ENCODE results near the gene ZNF775.

Gene ZNF775

GRCh38 chr7:150378853-150379440, at the start of gene ZNF775:
Gene ZNF775 (plus strand): TSS chr7:150379330. CDS start chr7:150388471, 9,141 bp downstream.
- DNase-seq: peak; percentile 93

GRCh38 chr7:150329331-150330120, 49.6 kb upstream of the ZNF775 start:
- no peak for DNase-seq

GRCh38 chr7:150330211-150330885, 48.8 kb upstream of the ZNF775 start:
- no peak for DNase-seq

GRCh38 chr7:150332852-150333635, 46.1 kb upstream of the ZNF775 start:
- no peak for DNase-seq

GRCh38 chr7:150333659-150334058, 45.5 kb upstream of the ZNF775 start:
- DNase-seq: no peak

- DNase-seq: no peak
Observed at GRCh38 chr7:150334108-150334507, 45.0 kb upstream of the ZNF775 start.

- DNase-seq: no peak
Observed at GRCh38 chr7:150335108-150335773, 43.9 kb upstream of the ZNF775 start.

- no peak for DNase-seq
Observed at GRCh38 chr7:150335774-150336112, 43.4 kb upstream of the ZNF775 start.

GRCh38 chr7:150336746-150337145, 42.4 kb upstream of the ZNF775 start:
- DNase-seq: no peak

- no peak for DNase-seq
Observed at GRCh38 chr7:150337179-150337578, 42.0 kb upstream of the ZNF775 start.

GRCh38 chr7:150337659-150338081, 41.5 kb upstream of the ZNF775 start:
- no peak for DNase-seq

- no peak for DNase-seq
Observed at GRCh38 chr7:150338166-150338829, 40.8 kb upstream of the ZNF775 start.

- DNase-seq: no peak
Observed at GRCh38 chr7:150339409-150339809, 39.7 kb upstream of the ZNF775 start.

- DNase-seq: no peak
Observed at GRCh38 chr7:150340024-150340749, 38.9 kb upstream of the ZNF775 start.

GRCh38 chr7:150340875-150341262, 38.3 kb upstream of the ZNF775 start:
- DNase-seq: no peak

GRCh38 chr7:150341263-150342120, 37.6 kb upstream of the ZNF775 start, which contains the start of gene RARRES2:
Gene RARRES2 (minus strand): TSS chr7:150341629. CDS start chr7:150340609, 1,020 bp downstream.
- no peak for DNase-seq

GRCh38 chr7:150342121-150342408, 37.1 kb upstream of the ZNF775 start:
- no peak for DNase-seq

- DNase-seq: no peak
Observed at GRCh38 chr7:150343225-150343624, 35.9 kb upstream of the ZNF775 start.

- no peak for DNase-seq
Observed at GRCh38 chr7:150344299-150344698, 34.8 kb upstream of the ZNF775 start.

GRCh38 chr7:150345012-150345411, 34.1 kb upstream of the ZNF775 start:
- DNase-seq: no peak

GRCh38 chr7:150346922-150347321, 32.2 kb upstream of the ZNF775 start:
- no peak for DNase-seq

Measured in OCI-M1 (cell line).